ENCODE results near the gene RBSN. TPM values are rescaled to one million over a fixed set of nuclear protein-coding genes. Genes with fewer than 3 reads are reported as not detected.

Gene RBSN
- total and polyA plus RNA-seq, 4 experiments from 2014 or later = 11.4 to 34.7 (median 27.3) TPM

GRCh38 chr3:15091575-15091974 is 7.4 kb downstream of the RBSN start:
- Mint-ChIP-seq H3K4me3 (no peak overlapping the region), H3K4me1 (peaks cover 5 to 17% (median 8%) of the 10 kb centered on the region in 4 donors), H3K27me3 (no peaks in the 10 kb centered on the region), H3K9me3 (peaks cover 0 to 1% (median 0%) of the 10 kb centered on the region in 8 donors), H3K27ac (no peak overlapping the region), H3K36me3 (peaks cover 38 to 63% of the 10 kb centered on the region in 2 donors)
- Histone ChIP-seq H3K36me3 (ENCODE audit: insufficient read depth, low read length) (peaks cover 46% of the 10 kb centered on the region), H3K4me3 (ENCODE audit: low read length in 2 of 2) (no peak overlapping the region), H3K27ac (ENCODE audit: low read depth, low read length) (no peak overlapping the region), H3K4me1 (ENCODE audit: insufficient read depth, low read length) (no peaks in the 10 kb centered on the region), H3K9me3 (ENCODE audit: control insufficient read depth in 1 of 2, low read length in 2 of 2) (no peaks in the 10 kb centered on the region), H3K27me3 (ENCODE audit: insufficient read depth, low read length) (no peaks in the 10 kb centered on the region)
- intact Hi-C loops (cut with micrococcal nuclease) = loop anchor here (5.0 kb wide), 1 partner anchor 164 kb away; no protein-coding TSS in a partner anchor
- ChIA-PET POLR2A (ENCODE audit: partially characterized antibody) (no interaction called here), CTCF (ENCODE audit: partially characterized antibody) (interaction anchor here (1.0 to 1.5 kb wide), 2 partner anchors 8 to 39 kb away, joined by 3 read pairs; no protein-coding TSS in a partner anchor)
- DNase-seq = no peak

- Mint-ChIP-seq H3K4me1 (peaks cover 4 to 9% (median 4%) of the 10 kb centered on the region in 4 donors), H3K27ac (no peak overlapping the region), H3K4me3 (no peak overlapping the region), H3K9me3 (peaks cover 0 to 1% (median 0%) of the 10 kb centered on the region in 8 donors), H3K36me3 (peaks cover 37 to 64% of the 10 kb centered on the region in 2 donors), H3K27me3 (no peaks in the 10 kb centered on the region)
- Histone ChIP-seq H3K27me3 (ENCODE audit: insufficient read depth, low read length) (no peaks in the 10 kb centered on the region), H3K27ac (ENCODE audit: low read depth, low read length) (no peak overlapping the region), H3K9me3 (ENCODE audit: control insufficient read depth in 1 of 2, low read length in 2 of 2) (no peaks in the 10 kb centered on the region), H3K4me1 (ENCODE audit: insufficient read depth, low read length) (no peaks in the 10 kb centered on the region), H3K4me3 (ENCODE audit: low read length in 2 of 2) (no peak overlapping the region), H3K36me3 (ENCODE audit: insufficient read depth, low read length) (peaks cover 46% of the 10 kb centered on the region)
- ChIA-PET CTCF (ENCODE audit: partially characterized antibody) (interaction anchor here (1.2 kb wide), 1 partner anchor 25 kb away, joined by 6 read pairs; no protein-coding TSS in a partner anchor), POLR2A (ENCODE audit: partially characterized antibody) (interaction anchor here (0.6 to 1.9 kb wide), 3 partner anchors 9 to 1218 kb away, joined by 3 to 11 read pairs (median 4); partner anchors contain the start of gene RBSN)
- no peak for DNase-seq
- intact Hi-C loops (cut with micrococcal nuclease) = no loop called here
These were observed 9.7 kb downstream of the RBSN start for GRCh38 chr3:15089201-15089600.

GRCh38 chr3:15086699-15087098 is 12.2 kb downstream of the RBSN start:
- Mint-ChIP-seq H3K27ac (no peak overlapping the region), H3K4me1 (peaks cover 5 to 13% (median 6%) of the 10 kb centered on the region in 4 donors), H3K9me3 (peaks cover 0 to 1% (median 0%) of the 10 kb centered on the region in 8 donors), H3K27me3 (no peaks in the 10 kb centered on the region), H3K36me3 (peaks cover 46 to 75% of the 10 kb centered on the region in 2 donors), H3K4me3 (no peak overlapping the region)
- no peaks in the 10 kb centered on the region for H3K9me3 ChIP-seq (ENCODE audit: control insufficient read depth in 1 of 2, low read length in 2 of 2)
- H3K4me3 ChIP-seq (ENCODE audit: low read length in 2 of 2) = no peak overlapping the region
- CTCF ChIA-PET (ENCODE audit: partially characterized antibody) = no interaction called here
- H3K36me3 ChIP-seq (ENCODE audit: insufficient read depth, low read length) = peaks cover 64% of the 10 kb centered on the region
- no peak for DNase-seq
- H3K27me3 ChIP-seq (ENCODE audit: insufficient read depth, low read length) = no peaks in the 10 kb centered on the region
- no peaks in the 10 kb centered on the region for H3K4me1 ChIP-seq (ENCODE audit: insufficient read depth, low read length)
- intact Hi-C loops (cut with micrococcal nuclease) = no loop called here
- no peak overlapping the region for H3K27ac ChIP-seq (ENCODE audit: low read depth, low read length)
- POLR2A ChIA-PET (ENCODE audit: partially characterized antibody) = no interaction called here

- peaks cover 3 to 10% (median 6%) of the 10 kb centered on the region in 4 donors for H3K4me1 Mint-ChIP-seq
- H3K36me3 ChIP-seq (ENCODE audit: insufficient read depth, low read length) = peaks cover 64% of the 10 kb centered on the region
These were observed 12.7 kb downstream of the RBSN start for GRCh38 chr3:15086263-15086662.

GRCh38 chr3:15083252-15083651 is 15.7 kb downstream of the RBSN start:
- intact Hi-C loops (cut with micrococcal nuclease) = no loop called here
- Histone ChIP-seq H3K9me3 (ENCODE audit: control insufficient read depth in 1 of 2, low read length in 2 of 2) (no peaks in the 10 kb centered on the region), H3K27ac (ENCODE audit: low read depth, low read length) (no peak overlapping the region), H3K36me3 (ENCODE audit: insufficient read depth, low read length) (peaks cover 70% of the 10 kb centered on the region), H3K27me3 (ENCODE audit: insufficient read depth, low read length) (no peaks in the 10 kb centered on the region), H3K4me1 (ENCODE audit: insufficient read depth, low read length) (no peaks in the 10 kb centered on the region), H3K4me3 (ENCODE audit: low read length in 2 of 2) (no peak overlapping the region)
- Mint-ChIP-seq H3K27ac (peak overlapping the region in 3 of 7 donors; percentile 20 to 49 (median 39)), H3K27me3 (no peaks in the 10 kb centered on the region), H3K4me3 (no peak overlapping the region), H3K9me3 (no peaks in the 10 kb centered on the region), H3K36me3 (peaks cover 55 to 83% of the 10 kb centered on the region in 2 donors), H3K4me1 (peaks cover 2 to 6% (median 3%) of the 10 kb centered on the region in 4 donors)
- ChIA-PET POLR2A (ENCODE audit: partially characterized antibody) (no interaction called here), CTCF (ENCODE audit: partially characterized antibody) (interaction anchor here (0.5 to 1.4 kb wide), 2 partner anchors 17 to 157 kb away, joined by 3 read pairs; no protein-coding TSS in a partner anchor)
- no peak for DNase-seq

More at GRCh38 chr3:15086263-15086662, 12.7 kb downstream of the RBSN start:
- no peaks in the 10 kb centered on the region for H3K9me3 ChIP-seq (ENCODE audit: control insufficient read depth in 1 of 2, low read length in 2 of 2)
- H3K4me3 ChIP-seq (ENCODE audit: low read length in 2 of 2) = no peak overlapping the region
- ChIA-PET POLR2A (ENCODE audit: partially characterized antibody) (no interaction called here), CTCF (ENCODE audit: partially characterized antibody) (no interaction called here)
- DNase-seq = no peak
- no peaks in the 10 kb centered on the region for H3K27me3 Mint-ChIP-seq
- peaks cover 48 to 75% of the 10 kb centered on the region in 2 donors for H3K36me3 Mint-ChIP-seq
- no peaks in the 10 kb centered on the region for H3K27me3 ChIP-seq (ENCODE audit: insufficient read depth, low read length)
- peaks cover 0 to 1% (median 0%) of the 10 kb centered on the region in 8 donors for H3K9me3 Mint-ChIP-seq
- peak overlapping the region in 1 of 7 donors; percentile 35 for H3K27ac Mint-ChIP-seq
- H3K4me3 Mint-ChIP-seq = no peak overlapping the region
- intact Hi-C loops (cut with micrococcal nuclease) = no loop called here
- no peak overlapping the region for H3K27ac ChIP-seq (ENCODE audit: low read depth, low read length)
- no peaks in the 10 kb centered on the region for H3K4me1 ChIP-seq (ENCODE audit: insufficient read depth, low read length)

GRCh38 chr3:15081960-15082664 is 16.8 kb downstream of the RBSN start:
- Mint-ChIP-seq H3K27me3 (no peaks in the 10 kb centered on the region), H3K36me3 (peaks cover 65 to 88% of the 10 kb centered on the region in 2 donors), H3K27ac (peak overlapping the region in 3 of 7 donors; percentile 17 to 38 (median 18)), H3K4me1 (peaks cover 2 to 6% (median 3%) of the 10 kb centered on the region in 4 donors), H3K9me3 (no peaks in the 10 kb centered on the region), H3K4me3 (no peak overlapping the region)
- peaks cover 78% of the 10 kb centered on the region for H3K36me3 ChIP-seq (ENCODE audit: insufficient read depth, low read length)
- ChIA-PET POLR2A (ENCODE audit: partially characterized antibody) (no interaction called here), CTCF (ENCODE audit: partially characterized antibody) (interaction anchor here (1.1 to 1.4 kb wide), 2 partner anchors 14 to 156 kb away, joined by 3 read pairs; no protein-coding TSS in a partner anchor)
- no peak overlapping the region for H3K4me3 ChIP-seq (ENCODE audit: low read length in 2 of 2)
- no peaks in the 10 kb centered on the region for H3K27me3 ChIP-seq (ENCODE audit: insufficient read depth, low read length)
- H3K9me3 ChIP-seq (ENCODE audit: control insufficient read depth in 1 of 2, low read length in 2 of 2) = no peaks in the 10 kb centered on the region
- no peaks in the 10 kb centered on the region for H3K4me1 ChIP-seq (ENCODE audit: insufficient read depth, low read length)
- no peak for DNase-seq
- intact Hi-C loops (cut with micrococcal nuclease) = no loop called here
- no peak overlapping the region for H3K27ac ChIP-seq (ENCODE audit: low read depth, low read length)

- POLR2A ChIA-PET (ENCODE audit: partially characterized antibody) = no interaction called here
- peaks cover 87% of the 10 kb centered on the region for H3K36me3 ChIP-seq (ENCODE audit: insufficient read depth, low read length)
- H3K27me3 ChIP-seq (ENCODE audit: insufficient read depth, low read length) = no peaks in the 10 kb centered on the region
- H3K27ac Mint-ChIP-seq = no peak overlapping the region
- no peak for DNase-seq
- H3K4me1 Mint-ChIP-seq = peaks cover 2 to 6% (median 3%) of the 10 kb centered on the region in 4 donors
- no peaks in the 10 kb centered on the region for H3K4me1 ChIP-seq (ENCODE audit: insufficient read depth, low read length)
- H3K9me3 Mint-ChIP-seq = no peaks in the 10 kb centered on the region
- intact Hi-C loops (cut with micrococcal nuclease) = no loop called here
- no peaks in the 10 kb centered on the region for H3K9me3 ChIP-seq (ENCODE audit: control insufficient read depth in 1 of 2, low read length in 2 of 2)
- CTCF ChIA-PET (ENCODE audit: partially characterized antibody) = no interaction called here
- peaks cover 76 to 86% of the 10 kb centered on the region in 2 donors for H3K36me3 Mint-ChIP-seq
- H3K27ac ChIP-seq (ENCODE audit: low read depth, low read length) = no peak overlapping the region
- H3K27me3 Mint-ChIP-seq = no peaks in the 10 kb centered on the region
- H3K4me3 ChIP-seq (ENCODE audit: low read length in 2 of 2) = no peak overlapping the region
- H3K4me3 Mint-ChIP-seq = no peak overlapping the region
These were observed 19.9 kb downstream of the RBSN start for GRCh38 chr3:15079091-15079490.
